HL-60 (cell line): ENCODE measurements around the gene SPINT2.

ENCODE experiments used
- DNase-seq, 2 experiments: peaks; one replicate each; pipeline ENCODE4 v3.0.0-alpha.2; 2010 to 2020; ENCODE audit warnings: low read depth in 1 of 2, low spot score in 1 of 2
- H3K27ac ChIP-seq: fragments of 250-450 bp; sonication (Bioruptor Pico); replicated peaks from 2 replicates; pipeline ENCODE4 v1.5.1; 2020; ENCODE audit warnings: mild to moderate bottlenecking, moderate library complexity
- H3K27me3 ChIP-seq: fragments of 250-450 bp; sonication (Bioruptor Pico); 2 replicates; pipeline ENCODE4 v1.5.1; 2021; ENCODE audit warnings: mild to moderate bottlenecking, moderate library complexity; ENCODE audit not compliant: insufficient read depth, poor library complexity, severe bottlenecking
- H3K4me3 ChIP-seq: replicated peaks from 2 replicates; pipeline ENCODE4 v1.5.1; 2011; ENCODE audit warnings: mild to moderate bottlenecking, control low read depth, low read length; ENCODE audit not compliant: insufficient read depth
- CTCF ChIP-seq: IDR thresholded peaks from one replicate; pipeline ENCODE4 v1.5.1; 2011; ENCODE audit warnings: low read length, control low read depth, inconsistent platforms; ENCODE audit not compliant: insufficient read depth
- GABPA ChIP-seq: IDR thresholded peaks from 2 replicates; pipeline ENCODE4 v1.6.1; 2012; ENCODE audit warnings: low read depth
- POLR2AphosphoS5 ChIP-seq: IDR thresholded peaks from 2 replicates; pipeline ENCODE4 v1.6.1; 2012; ENCODE audit warnings: low read depth
- REST ChIP-seq: IDR thresholded peaks from 2 replicates; pipeline ENCODE4 v1.6.1; 2012; ENCODE audit warnings: low read depth; ENCODE audit not compliant: insufficient replicate concordance
- SPI1 ChIP-seq: IDR thresholded peaks from 2 replicates; pipeline ENCODE4 v1.6.1; 2012; ENCODE audit warnings: low read depth, mild to moderate bottlenecking, borderline replicate concordance

The SPINT2 gene

GRCh38 chr19:38321646-38322196 lies 57.3 kb downstream of the SPINT2 start:
- no peak overlapping the region for H3K27ac ChIP-seq
- no peak for DNase-seq
- TF ChIP-seq CTCF (no peak), GABPA (no peak), REST (no peak), POLR2AphosphoS5 (no peak), SPI1 (no peak)
- H3K4me3 ChIP-seq, result no peak overlapping the region
- H3K27me3 ChIP-seq, result no peaks in the 10 kb centered on the region

DNA sequence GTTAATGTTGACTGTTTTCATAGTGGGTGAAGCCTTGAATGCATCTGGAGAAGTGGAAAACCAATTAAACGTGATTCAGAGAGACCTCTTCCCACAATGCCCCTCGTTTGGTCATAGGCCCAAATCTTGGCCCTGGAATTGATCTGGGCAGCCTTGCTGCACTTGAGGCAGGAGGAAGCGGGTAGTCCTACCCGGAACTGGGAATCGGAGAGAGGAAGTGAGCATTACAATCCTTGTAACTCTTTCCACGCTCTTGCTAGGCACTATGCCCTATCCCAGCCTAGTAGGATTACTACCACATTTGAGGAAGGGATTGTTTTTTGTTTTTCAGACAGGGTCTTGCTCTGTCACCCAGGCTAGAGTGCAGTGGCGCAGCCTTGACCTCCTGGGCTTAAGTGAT lies 58.9 kb downstream of the SPINT2 start:
- H3K4me3 ChIP-seq, result no peak overlapping the region
- H3K27me3 ChIP-seq, result no peaks in the 10 kb centered on the region
- peak in 1 of 2 experiments; percentile 68 for DNase-seq
- TF ChIP-seq CTCF (no peak), SPI1 (no peak; the same call in 1 of the 2 replicates), REST (no peak), POLR2AphosphoS5 (no peak), GABPA (no peak)
- H3K27ac ChIP-seq, result no peak overlapping the region

DNA sequence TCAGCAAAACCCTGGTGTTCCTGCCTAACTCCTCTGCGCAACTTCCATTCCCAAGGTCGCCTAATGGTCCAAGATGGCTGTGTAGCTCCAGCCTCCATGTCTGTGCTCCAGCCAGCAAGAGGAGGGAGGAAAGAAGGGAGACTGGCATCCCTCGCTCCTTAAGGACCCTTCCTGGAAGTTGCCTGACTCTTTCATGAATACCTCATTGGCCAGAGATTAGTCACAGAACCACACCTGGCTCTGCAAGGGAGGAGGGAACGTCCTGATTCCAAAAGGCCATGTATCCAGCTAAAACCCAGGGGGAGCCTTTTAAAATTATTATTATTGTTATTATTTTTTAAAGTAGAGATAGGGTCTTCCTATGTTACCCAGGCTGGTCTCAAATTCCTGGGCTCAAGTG lies 60.1 kb downstream of the SPINT2 start:
- Histone ChIP-seq H3K27ac (no peak overlapping the region), H3K4me3 (no peak overlapping the region), H3K27me3 (no peaks in the 10 kb centered on the region)
- no peak for DNase-seq
- TF ChIP-seq POLR2AphosphoS5, result no peak
- TF ChIP-seq CTCF, result no peak
- no peak for TF ChIP-seq REST
- TF ChIP-seq GABPA, result no peak
- TF ChIP-seq SPI1, result no peak
